ENCODE measurements around the gene GPAM.

DNA sequence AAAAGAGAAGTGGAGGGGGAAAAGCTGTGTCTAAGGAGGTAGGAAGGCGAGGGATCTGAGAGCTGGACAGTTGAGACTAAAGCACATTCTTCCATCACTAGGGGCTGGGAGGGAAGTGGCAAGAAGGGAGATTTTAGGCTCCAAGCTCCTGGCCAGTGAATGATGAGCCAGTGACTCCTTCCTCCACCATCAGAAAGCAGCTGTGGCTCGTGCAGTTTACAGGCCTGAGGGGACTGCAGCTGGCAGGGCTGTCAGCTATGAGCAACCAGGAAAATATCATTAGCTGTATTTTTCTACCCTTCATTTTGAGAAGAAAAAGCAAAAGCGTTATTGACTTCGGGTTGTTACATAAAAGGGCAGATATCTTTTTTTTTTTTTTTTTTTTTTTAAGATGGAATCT is 60.7 kb downstream of the GPAM start:
- 0 out of 2 replicates have a peak, but pooled peaks have one; percentile 16 for TF ChIP-seq GATA2 (CRISPR knock-in tag; IDR thresholded peaks at IDR 0.05)
- TF ChIP-seq, protein P1, sequence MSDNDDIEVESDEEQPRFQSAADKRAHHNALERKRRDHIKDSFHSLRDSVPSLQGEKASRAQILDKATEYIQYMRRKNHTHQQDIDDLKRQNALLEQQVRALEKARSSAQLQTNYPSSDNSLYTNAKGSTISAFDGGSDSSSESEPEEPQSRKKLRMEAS (IDR thresholded peaks at IDR 0.05; ENCODE audit: low read depth), result no peak
- TF ChIP-seq FOSL2 (IDR thresholded peaks at IDR 0.05; ENCODE audit: borderline replicate concordance, low read depth), result no peak
- TF ChIP-seq SIN3A (IDR thresholded peaks at IDR 0.05; ENCODE audit: borderline replicate concordance, low read depth, low read length), result no peak
- no peak for TF ChIP-seq TEAD4 (IDR thresholded peaks at IDR 0.05; ENCODE audit: borderline replicate concordance, insufficient read depth)
- TF ChIP-seq EZH2phosphoT487 (IDR thresholded peaks at IDR 0.05; ENCODE audit: borderline replicate concordance, low read depth), result no peak
- TF ChIP-seq SMC3 (IDR thresholded peaks at IDR 0.05; ENCODE audit: low read depth, low read length), result no peak

Measured in SK-N-SH (cell line).